HG03442 (cell line): Measurements from ENCODE around the gene TSPAN12.
A peak's percentile ranks its signal among the peaks of the same experiment; 100 is the strongest.

Experiments used
- ATAC-seq: cut with Tn5 transposase; IDR thresholded peaks from one replicate; pipeline ENCODE4 v1.9.1; 2021; ENCODE audit warnings: mild to moderate bottlenecking, moderate library complexity; ENCODE audit not compliant: unreplicated experiment

The TSPAN12 gene

GRCh38 chr7:120843109-120843508, 14.8 kb downstream of the TSPAN12 start:
- no peak for ATAC-seq

- no peak for ATAC-seq
Measured at GRCh38 chr7:120842121-120842621, 15.8 kb downstream of the TSPAN12 start.

GRCh38 chr7:120841608-120842007, 16.3 kb downstream of the TSPAN12 start:
- no peak for ATAC-seq

- peak; percentile 72 for ATAC-seq
Measured at GRCh38 chr7:120838281-120838682, 19.7 kb downstream of the TSPAN12 start.

GRCh38 chr7:120837599-120837998, 20.3 kb downstream of the TSPAN12 start:
- ATAC-seq = peak; percentile 34

- ATAC-seq = no peak
Measured at GRCh38 chr7:120836556-120837115, 21.3 kb downstream of the TSPAN12 start.

- no peak for ATAC-seq
Measured at GRCh38 chr7:120834726-120835125, 23.2 kb downstream of the TSPAN12 start.

GRCh38 chr7:120833546-120833945, 24.4 kb downstream of the TSPAN12 start:
- no peak for ATAC-seq

- ATAC-seq = no peak
Measured at GRCh38 chr7:120832803-120833202, 25.1 kb downstream of the TSPAN12 start.

- ATAC-seq = no peak
Measured at GRCh38 chr7:120831260-120831659, 26.7 kb downstream of the TSPAN12 start.

GRCh38 chr7:120829487-120829886, 28.5 kb downstream of the TSPAN12 start:
- no peak for ATAC-seq

- ATAC-seq = no peak
Measured at GRCh38 chr7:120828528-120828927, 29.4 kb downstream of the TSPAN12 start.

GRCh38 chr7:120827371-120828118, 30.4 kb downstream of the TSPAN12 start:
- no peak for ATAC-seq

- ATAC-seq = no peak
Measured at GRCh38 chr7:120825576-120825975, 32.4 kb downstream of the TSPAN12 start.

GRCh38 chr7:120825152-120825551, 32.8 kb downstream of the TSPAN12 start:
- ATAC-seq = no peak

- ATAC-seq = peak; percentile 54
Measured at GRCh38 chr7:120819861-120820260, 38.1 kb downstream of the TSPAN12 start.

- ATAC-seq = no peak
Measured at GRCh38 chr7:120817851-120818250, 40.1 kb downstream of the TSPAN12 start.

GRCh38 chr7:120814253-120814939, 43.5 kb downstream of the TSPAN12 start:
- ATAC-seq = no peak

GRCh38 chr7:120813546-120814252, 44.2 kb downstream of the TSPAN12 start:
- no peak for ATAC-seq

- ATAC-seq = no peak
Measured at GRCh38 chr7:120813089-120813488, 44.9 kb downstream of the TSPAN12 start.

GRCh38 chr7:120809260-120809659, 48.7 kb downstream of the TSPAN12 start:
- no peak for ATAC-seq
